ENCODE measurements around the gene TPP1. TPM values are rescaled to one million over a fixed set of nuclear protein-coding genes. Genes with fewer than 3 reads are reported as not detected.

The TPP1 gene
- total RNA-seq, 2 donors from 2014 or later, result 48.8 to 83.1 TPM

- Histone ChIP-seq H3K27me3 (no peaks in the 10 kb centered on the region), H3K9me3 (peaks cover 5 to 26% of the 10 kb centered on the region in 2 donors), H3K4me3 (no peak overlapping the region), H3K4me1 (peaks cover 0 to 14% of the 10 kb centered on the region in 2 donors), H3K27ac (no peak overlapping the region), H3K36me3 (no peaks in the 10 kb centered on the region)
- no peak for TF ChIP-seq CTCF (IDR thresholded peaks at IDR 0.05)
- no peak for DNase-seq (ENCODE audit: low spot score)
These were observed 39.5 kb downstream of the TPP1 start for GRCh38 chr11:6579681-6580080.

GRCh38 chr11:6578134-6578533 is 41.1 kb downstream of the TPP1 start:
- Histone ChIP-seq H3K9me3 (peaks cover 0 to 10% of the 10 kb centered on the region in 2 donors), H3K4me3 (no peak overlapping the region), H3K36me3 (no peaks in the 10 kb centered on the region), H3K4me1 (peaks cover 0 to 14% of the 10 kb centered on the region in 2 donors), H3K27me3 (no peaks in the 10 kb centered on the region), H3K27ac (no peak overlapping the region)
- TF ChIP-seq CTCF (IDR thresholded peaks at IDR 0.05), result no peak
- no peak for DNase-seq (ENCODE audit: low spot score)

GRCh38 chr11:6576471-6577373 is 42.5 kb downstream of the TPP1 start:
- DNase-seq (ENCODE audit: low spot score), result no peak
- Histone ChIP-seq H3K36me3 (no peaks in the 10 kb centered on the region), H3K9me3 (no peaks in the 10 kb centered on the region), H3K27me3 (no peaks in the 10 kb centered on the region), H3K4me1 (peaks cover 0 to 14% of the 10 kb centered on the region in 2 donors), H3K4me3 (no peak overlapping the region), H3K27ac (peak overlapping the region; percentile 46 to 56)
- no peak for TF ChIP-seq CTCF (IDR thresholded peaks at IDR 0.05)

- TF ChIP-seq CTCF (IDR thresholded peaks at IDR 0.05), result no peak
These were observed 44.2 kb downstream of the TPP1 start for GRCh38 chr11:6574816-6575715.

GRCh38 chr11:6572215-6572614 is 47.0 kb downstream of the TPP1 start:
- H3K9me3 ChIP-seq, result no peaks in the 10 kb centered on the region
- no peaks in the 10 kb centered on the region for H3K27me3 ChIP-seq
- H3K36me3 ChIP-seq, result no peaks in the 10 kb centered on the region
- H3K4me3 ChIP-seq, result no peak overlapping the region
- H3K4me1 ChIP-seq, result peaks cover 0 to 19% of the 10 kb centered on the region in 2 donors
- no peak for DNase-seq (ENCODE audit: low spot score)
- TF ChIP-seq CTCF (IDR thresholded peaks at IDR 0.05), result no peak
- no peak overlapping the region for H3K27ac ChIP-seq

More at GRCh38 chr11:6574816-6575715, 44.2 kb downstream of the TPP1 start:
- no peak for DNase-seq (ENCODE audit: low spot score)
- Histone ChIP-seq H3K4me3 (no peak overlapping the region), H3K4me1 (peaks cover 0 to 17% of the 10 kb centered on the region in 2 donors), H3K27ac (no peak overlapping the region), H3K36me3 (no peaks in the 10 kb centered on the region), H3K9me3 (no peaks in the 10 kb centered on the region), H3K27me3 (no peaks in the 10 kb centered on the region)

All from right atrium auricular region (tissue), 2 donors.